Activated CD8-positive, alpha-beta memory T cell treated with anti-CD3 and anti-CD28 coated beads, Interleukin-2, amount 50 U/mL, for 48 hours (primary cell): ENCODE measurements around the gene PLCB4.

Experiments
- DNase-seq: peaks from one replicate; pipeline ENCODE4 v3.0.0-alpha.2; 2020

PLCB4 gene

GRCh38 chr20:9334866-9335265 is 266.0 kb downstream of the PLCB4 start:
- DNase-seq, result no peak

GRCh38 chr20:9338101-9338500 is 269.2 kb downstream of the PLCB4 start:
- no peak for DNase-seq

- DNase-seq, result no peak
These were observed 270.8 kb downstream of the PLCB4 start for GRCh38 chr20:9339708-9340107.

- DNase-seq, result no peak
These were observed 273.8 kb downstream of the PLCB4 start for GRCh38 chr20:9342651-9343050.

- no peak for DNase-seq
These were observed 275.4 kb downstream of the PLCB4 start for GRCh38 chr20:9344083-9344920.

GRCh38 chr20:9348316-9348715 is 279.4 kb downstream of the PLCB4 start:
- DNase-seq, result no peak

- DNase-seq, result no peak
These were observed 279.9 kb downstream of the PLCB4 start for GRCh38 chr20:9348747-9349146.

- DNase-seq, result no peak
These were observed 280.4 kb downstream of the PLCB4 start for GRCh38 chr20:9349249-9349648.

- DNase-seq, result no peak
These were observed 283.9 kb downstream of the PLCB4 start for GRCh38 chr20:9352739-9353138.

GRCh38 chr20:9353180-9353915 is 284.5 kb downstream of the PLCB4 start:
- DNase-seq, result no peak

- DNase-seq, result no peak
These were observed 285.0 kb downstream of the PLCB4 start for GRCh38 chr20:9353916-9354276.

- no peak for DNase-seq
These were observed 285.7 kb downstream of the PLCB4 start for GRCh38 chr20:9354579-9354978.

GRCh38 chr20:9358001-9358400 is 289.1 kb downstream of the PLCB4 start:
- DNase-seq, result no peak

- DNase-seq, result no peak
These were observed 290.8 kb downstream of the PLCB4 start for GRCh38 chr20:9359561-9360308.

GRCh38 chr20:9360431-9360830 is 291.5 kb downstream of the PLCB4 start:
- no peak for DNase-seq

GRCh38 chr20:9363673-9364072 is 294.8 kb downstream of the PLCB4 start:
- no peak for DNase-seq

- DNase-seq, result no peak
These were observed 298.4 kb downstream of the PLCB4 start for GRCh38 chr20:9367328-9367727.

GRCh38 chr20:9367746-9368145 is 298.9 kb downstream of the PLCB4 start:
- DNase-seq, result no peak

GRCh38 chr20:9368893-9369292 is 300.0 kb downstream of the PLCB4 start:
- no peak for DNase-seq

GRCh38 chr20:9369557-9369956 is 300.7 kb downstream of the PLCB4 start:
- DNase-seq, result no peak

GRCh38 chr20:9374072-9374471 is 305.2 kb downstream of the PLCB4 start:
- no peak for DNase-seq

GRCh38 chr20:9374480-9374879 is 305.6 kb downstream of the PLCB4 start:
- DNase-seq, result no peak

GRCh38 chr20:9375221-9375681 is 306.4 kb downstream of the PLCB4 start:
- no peak for DNase-seq

GRCh38 chr20:9377007-9377406 is 308.1 kb downstream of the PLCB4 start:
- DNase-seq, result no peak
